ENCODE results near the gene ARPC2. TPM values are rescaled to one million over a fixed set of nuclear protein-coding genes. Genes with fewer than 3 reads are reported as not detected.

ARPC2 gene
- total RNA-seq, 1 donor from 2014 or later: 458 TPM

GRCh38 chr2:218192902-218193430 lies 24.0 kb upstream of the ARPC2 start:
- no peak for DNase-seq (ENCODE audit: low read depth)
- TF ChIP-seq, protein P1, sequence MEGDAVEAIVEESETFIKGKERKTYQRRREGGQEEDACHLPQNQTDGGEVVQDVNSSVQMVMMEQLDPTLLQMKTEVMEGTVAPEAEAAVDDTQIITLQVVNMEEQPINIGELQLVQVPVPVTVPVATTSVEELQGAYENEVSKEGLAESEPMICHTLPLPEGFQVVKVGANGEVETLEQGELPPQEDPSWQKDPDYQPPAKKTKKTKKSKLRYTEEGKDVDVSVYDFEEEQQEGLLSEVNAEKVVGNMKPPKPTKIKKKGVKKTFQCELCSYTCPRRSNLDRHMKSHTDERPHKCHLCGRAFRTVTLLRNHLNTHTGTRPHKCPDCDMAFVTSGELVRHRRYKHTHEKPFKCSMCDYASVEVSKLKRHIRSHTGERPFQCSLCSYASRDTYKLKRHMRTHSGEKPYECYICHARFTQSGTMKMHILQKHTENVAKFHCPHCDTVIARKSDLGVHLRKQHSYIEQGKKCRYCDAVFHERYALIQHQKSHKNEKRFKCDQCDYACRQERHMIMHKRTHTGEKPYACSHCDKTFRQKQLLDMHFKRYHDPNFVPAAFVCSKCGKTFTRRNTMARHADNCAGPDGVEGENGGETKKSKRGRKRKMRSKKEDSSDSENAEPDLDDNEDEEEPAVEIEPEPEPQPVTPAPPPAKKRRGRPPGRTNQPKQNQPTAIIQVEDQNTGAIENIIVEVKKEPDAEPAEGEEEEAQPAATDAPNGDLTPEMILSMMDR (conservative IDR thresholded peaks at IDR 0.05; ENCODE audit: low read depth, low read length): no peak
- H3K4me3 ChIP-seq (ENCODE audit: low read depth, low read length): no peak overlapping the region

GRCh38 chr2:218193701-218194100 lies 23.3 kb upstream of the ARPC2 start:
- no peak overlapping the region for H3K4me3 ChIP-seq (ENCODE audit: low read depth, low read length)
- DNase-seq (ENCODE audit: low read depth): no peak
- TF ChIP-seq, protein P1 (conservative IDR thresholded peaks at IDR 0.05; ENCODE audit: low read depth, low read length): no peak

DNA sequence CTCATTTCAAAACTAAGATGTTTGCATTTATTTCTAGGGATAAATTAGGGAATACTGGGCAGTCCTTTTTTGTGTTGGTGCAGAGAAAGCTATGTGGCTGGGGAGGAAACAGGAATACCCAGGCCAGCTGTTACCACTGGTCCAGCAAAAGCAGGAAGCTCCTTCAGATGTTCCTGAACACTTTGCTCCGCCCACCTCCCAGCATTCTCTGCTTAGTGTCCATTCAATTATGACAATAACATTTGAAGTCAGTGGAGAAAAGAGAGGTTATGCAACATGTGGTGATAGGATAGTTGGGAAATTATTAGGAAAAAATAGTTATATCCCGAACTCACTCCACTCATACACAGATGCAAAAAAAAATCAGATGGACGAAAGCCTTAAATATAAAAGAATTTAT lies 22.1 kb upstream of the ARPC2 start:
- no peak for DNase-seq (ENCODE audit: low read depth)
- TF ChIP-seq, protein P1 (conservative IDR thresholded peaks at IDR 0.05; ENCODE audit: low read depth, low read length): no peak
- no peak overlapping the region for H3K4me3 ChIP-seq (ENCODE audit: low read depth, low read length)

DNA sequence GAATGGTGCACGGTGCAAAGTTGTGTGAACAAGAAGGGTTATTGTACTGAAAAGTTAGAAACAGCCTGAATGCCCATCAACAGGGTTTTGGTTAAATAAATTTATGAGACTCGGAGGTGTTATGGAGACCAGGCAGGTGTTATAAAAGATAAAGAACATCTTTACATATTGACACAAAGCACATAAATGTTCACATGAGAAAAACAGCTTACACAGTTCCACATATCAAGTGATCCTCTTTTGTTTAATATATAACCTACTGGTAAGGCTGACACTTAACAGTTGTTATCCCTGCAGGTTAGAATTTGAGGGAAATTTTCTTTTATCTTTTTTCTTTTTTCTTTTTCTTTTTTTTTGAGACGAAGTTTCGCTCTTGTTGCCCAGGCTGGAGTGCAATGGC lies 20.0 kb upstream of the ARPC2 start:
- TF ChIP-seq, protein P1 (conservative IDR thresholded peaks at IDR 0.05; ENCODE audit: low read depth, low read length): no peak
- DNase-seq (ENCODE audit: low read depth): no peak
- H3K4me3 ChIP-seq (ENCODE audit: low read depth, low read length): no peak overlapping the region

DNA sequence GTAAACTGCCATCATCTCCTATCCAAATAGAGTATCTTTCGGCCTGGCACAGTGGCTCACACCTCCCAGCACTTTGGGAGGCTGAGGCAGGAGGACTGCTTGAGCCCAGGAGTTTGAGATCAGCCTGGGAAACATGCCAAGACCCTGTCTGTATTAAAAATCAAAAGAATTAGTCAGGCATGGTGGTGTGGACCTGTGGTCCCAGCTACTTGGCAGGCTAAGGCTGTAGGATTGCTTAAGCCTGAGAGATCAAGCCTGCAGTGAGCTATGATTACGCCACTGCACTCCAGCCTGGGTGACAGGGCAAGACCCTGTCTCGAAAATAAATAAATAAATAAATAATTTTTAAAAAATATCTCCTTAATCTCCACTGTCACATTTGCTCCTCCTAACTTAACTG lies 14.7 kb upstream of the ARPC2 start:
- H3K4me3 ChIP-seq (ENCODE audit: low read depth, low read length): no peak overlapping the region
- DNase-seq (ENCODE audit: low read depth): peak; percentile 26
- TF ChIP-seq, protein P1 (conservative IDR thresholded peaks at IDR 0.05; ENCODE audit: low read depth, low read length): no peak

DNA sequence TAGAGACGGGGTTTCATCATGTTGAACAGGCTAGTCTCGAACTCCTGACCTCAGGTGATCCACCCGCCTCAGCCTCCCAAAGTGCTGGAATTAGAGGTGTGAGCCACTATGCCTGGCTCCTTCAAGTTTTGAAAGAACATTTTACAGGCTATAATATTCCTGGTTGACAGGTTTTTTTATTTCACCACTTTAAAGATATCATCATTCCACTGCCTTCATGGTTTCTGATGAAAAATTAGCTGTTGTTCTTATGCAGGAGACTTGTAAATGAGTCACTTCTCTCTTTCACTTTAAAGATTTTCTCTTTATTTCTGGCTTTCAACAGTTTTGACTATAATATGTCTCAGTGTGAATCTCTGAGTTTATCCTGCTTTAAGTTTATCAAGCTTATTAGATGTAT lies 7.9 kb upstream of the ARPC2 start:
- TF ChIP-seq, protein P1 (conservative IDR thresholded peaks at IDR 0.05; ENCODE audit: low read depth, low read length): no peak
- no peak overlapping the region for H3K4me3 ChIP-seq (ENCODE audit: low read depth, low read length)
- DNase-seq (ENCODE audit: low read depth): no peak

GRCh38 chr2:218214116-218214515 lies 2.9 kb upstream of the ARPC2 start:
- no peak overlapping the region for H3K4me3 ChIP-seq (ENCODE audit: low read depth, low read length)
- TF ChIP-seq, protein P1 (conservative IDR thresholded peaks at IDR 0.05; ENCODE audit: low read depth, low read length): no peak
- DNase-seq (ENCODE audit: low read depth): no peak

All from epithelial cell of proximal tubule (primary cell).